Measurements from ENCODE around the gene CDK1. TPM values are rescaled to one million over a fixed set of nuclear protein-coding genes. Genes with fewer than 3 reads are reported as not detected.
"Not testable (repeated sequence)": the region's sequence is repeated elsewhere in the genome, so short reads cannot be mapped to it uniquely, and the experiment has no call there.

Gene CDK1
- total RNA-seq, 4 donors from 2014 or later, result 0.66 to 3.5 (median 3.0) TPM

DNA sequence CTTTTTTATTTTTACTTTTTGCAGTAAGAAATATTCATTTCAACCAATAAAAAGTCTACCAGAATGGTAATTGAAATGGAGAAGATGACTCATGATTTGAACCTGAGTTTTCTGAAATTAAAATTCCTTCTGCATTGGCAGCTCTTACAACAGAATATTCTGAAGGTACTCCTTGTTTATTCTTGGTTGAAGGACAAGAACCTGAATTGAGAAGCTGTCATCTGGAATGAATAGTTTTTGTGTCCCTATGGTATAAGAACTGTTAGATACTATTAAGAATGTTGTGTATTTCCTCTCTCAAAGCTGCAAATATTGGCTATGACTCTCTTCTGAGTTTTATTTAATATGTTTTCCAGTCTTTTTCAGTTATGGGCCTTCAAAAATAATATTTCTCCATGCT is 56.1 kb downstream of the CDK1 start:
- no peaks in the 10 kb centered on the region for H3K27me3 ChIP-seq
- peaks cover 0 to 3% (median 0%) of the 10 kb centered on the region in 4 donors for H3K9me3 ChIP-seq
- no peaks in the 10 kb centered on the region for H3K4me1 ChIP-seq
- H3K27ac ChIP-seq, result no peak overlapping the region
- H3K4me3 ChIP-seq, result no peak overlapping the region
- no peak for DNase-seq (ENCODE audit: low spot score in 2 of 2)
- H3K36me3 ChIP-seq, result no peaks in the 10 kb centered on the region
- TF ChIP-seq POLR2A (IDR thresholded peaks at IDR 0.05), result no peak
- TF ChIP-seq, protein P1, sequence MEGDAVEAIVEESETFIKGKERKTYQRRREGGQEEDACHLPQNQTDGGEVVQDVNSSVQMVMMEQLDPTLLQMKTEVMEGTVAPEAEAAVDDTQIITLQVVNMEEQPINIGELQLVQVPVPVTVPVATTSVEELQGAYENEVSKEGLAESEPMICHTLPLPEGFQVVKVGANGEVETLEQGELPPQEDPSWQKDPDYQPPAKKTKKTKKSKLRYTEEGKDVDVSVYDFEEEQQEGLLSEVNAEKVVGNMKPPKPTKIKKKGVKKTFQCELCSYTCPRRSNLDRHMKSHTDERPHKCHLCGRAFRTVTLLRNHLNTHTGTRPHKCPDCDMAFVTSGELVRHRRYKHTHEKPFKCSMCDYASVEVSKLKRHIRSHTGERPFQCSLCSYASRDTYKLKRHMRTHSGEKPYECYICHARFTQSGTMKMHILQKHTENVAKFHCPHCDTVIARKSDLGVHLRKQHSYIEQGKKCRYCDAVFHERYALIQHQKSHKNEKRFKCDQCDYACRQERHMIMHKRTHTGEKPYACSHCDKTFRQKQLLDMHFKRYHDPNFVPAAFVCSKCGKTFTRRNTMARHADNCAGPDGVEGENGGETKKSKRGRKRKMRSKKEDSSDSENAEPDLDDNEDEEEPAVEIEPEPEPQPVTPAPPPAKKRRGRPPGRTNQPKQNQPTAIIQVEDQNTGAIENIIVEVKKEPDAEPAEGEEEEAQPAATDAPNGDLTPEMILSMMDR (IDR thresholded peaks at IDR 0.05), result no peak
- no peak for TF ChIP-seq EP300 (IDR thresholded peaks at IDR 0.05)

DNA sequence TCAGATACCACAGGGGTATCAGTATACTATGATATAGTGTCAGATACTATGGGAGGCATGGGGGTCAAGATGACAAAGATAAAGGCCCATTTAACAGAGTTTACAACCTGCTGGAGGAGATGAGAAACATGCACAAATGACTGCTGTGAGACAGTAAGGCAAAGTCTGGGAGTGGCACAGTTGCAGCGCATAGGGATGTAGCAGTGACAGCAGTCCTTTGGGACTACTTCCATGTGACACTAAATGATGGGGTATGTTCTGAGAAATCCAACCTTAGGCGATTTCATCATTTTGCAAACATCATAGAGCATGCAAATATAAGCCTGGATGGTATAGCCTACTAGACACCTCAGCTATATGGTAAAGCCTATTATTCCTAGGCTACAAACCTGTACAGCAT is 56.8 kb downstream of the CDK1 start:
- no peaks in the 10 kb centered on the region for H3K4me1 ChIP-seq
- DNase-seq (ENCODE audit: low spot score in 2 of 2), result no peak
- H3K4me3 ChIP-seq, result no peak overlapping the region
- peaks cover 0 to 3% (median 0%) of the 10 kb centered on the region in 4 donors for H3K9me3 ChIP-seq
- no peaks in the 10 kb centered on the region for H3K27me3 ChIP-seq
- TF ChIP-seq POLR2A (IDR thresholded peaks at IDR 0.05), result no peak
- TF ChIP-seq EP300 (IDR thresholded peaks at IDR 0.05), result no peak
- TF ChIP-seq, protein P1 (IDR thresholded peaks at IDR 0.05), result no peak
- 90 to 98% methylated on average over 2 of the region's 2 CpGs for WGBS, 2 donors
- no peaks in the 10 kb centered on the region for H3K36me3 ChIP-seq
- no peak overlapping the region for H3K27ac ChIP-seq

DNA sequence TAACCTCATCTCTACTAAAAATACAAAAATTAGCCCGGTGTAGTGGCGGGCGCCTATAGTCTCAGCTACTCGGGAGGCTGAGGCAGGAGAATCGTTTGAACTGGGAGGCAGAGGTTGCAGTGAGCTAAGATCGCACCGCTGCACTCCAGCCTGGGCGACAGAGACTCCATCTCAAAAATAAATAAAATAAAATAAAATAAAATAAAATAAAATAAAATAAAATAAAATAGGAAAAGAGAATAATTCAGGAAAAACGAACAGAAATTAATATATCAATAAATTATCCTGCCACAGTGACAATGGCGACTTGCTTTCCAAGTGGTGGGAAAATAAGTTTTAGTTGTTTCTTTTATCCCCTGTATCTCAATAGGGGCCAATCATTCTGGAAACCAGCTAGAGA is 62.9 kb downstream of the CDK1 start:
- not testable (repeated sequence) for H3K27ac ChIP-seq; H3K36me3 ChIP-seq; H3K4me3 ChIP-seq; DNase-seq (ENCODE audit: low spot score in 2 of 2); H3K4me1 ChIP-seq; H3K27me3 ChIP-seq; H3K9me3 ChIP-seq
- WGBS, 2 donors, result 96 to 98% methylated on average over 10 of the region's 10 CpGs

DNA sequence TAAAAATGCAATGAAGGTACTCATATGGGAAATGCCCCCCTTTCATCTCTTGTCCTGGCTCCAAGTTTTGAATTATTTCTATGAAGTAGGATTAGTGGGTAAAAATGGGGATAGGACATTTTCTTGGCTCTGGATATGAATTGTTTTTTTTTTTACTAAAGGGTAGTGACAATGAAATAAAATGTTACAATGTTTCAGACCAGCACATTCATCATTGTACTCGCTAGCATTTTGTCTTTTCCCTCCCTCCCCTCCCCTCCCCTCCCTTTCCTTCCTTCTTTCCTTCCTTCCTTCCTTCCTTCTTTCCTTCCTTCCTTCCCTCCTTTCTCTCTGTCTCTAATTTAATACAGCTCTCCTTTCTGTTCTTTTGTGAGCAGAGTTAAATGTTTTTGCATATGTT is 64.4 kb downstream of the CDK1 start:
- H3K36me3 ChIP-seq, result no peaks in the 10 kb centered on the region
- H3K27ac ChIP-seq, result no peak overlapping the region
- H3K4me3 ChIP-seq, result no peak overlapping the region
- 87 to 93% methylated on average over 1 of the region's 1 CpG for WGBS, 2 donors
- no peaks in the 10 kb centered on the region for H3K27me3 ChIP-seq
- TF ChIP-seq EP300 (IDR thresholded peaks at IDR 0.05) (no peak), POLR2A (IDR thresholded peaks at IDR 0.05) (no peak)
- TF ChIP-seq, protein P1 (IDR thresholded peaks at IDR 0.05), result no peak
- DNase-seq (ENCODE audit: low spot score in 2 of 2), result no peak
- H3K4me1 ChIP-seq, result no peaks in the 10 kb centered on the region
- H3K9me3 ChIP-seq, result peaks cover 0 to 3% (median 0%) of the 10 kb centered on the region in 4 donors

Other genes with a start within 250 kb of the CDK1 start
- 10 to 100 TPM in 1 of 4 donors, 1 to 10 TPM in 3; 5.7 to 28.2 (median 5.9) TPM for gene RHOBTB1, start 165.7 kb downstream of the CDK1 start, total RNA-seq